H9 (cell line): Measurements from ENCODE around the gene DDIT4. TPM values are rescaled to one million over a fixed set of nuclear protein-coding genes. Genes with fewer than 3 reads are reported as not detected.

Source experiments
- DNase-seq: peaks from one replicate; pipeline ENCODE4 v3.0.0-alpha.2; 2017
- H2AFZ ChIP-seq: one replicate; pipeline ENCODE4 v1.6.1; 2013; ENCODE audit warnings: mild to moderate bottlenecking, low read length, control low read depth, moderate library complexity
- H2AK5ac ChIP-seq: 2 replicates; pipeline ENCODE4 v1.6.1; 2013; ENCODE audit warnings: low read length, control low read depth, mixed read lengths; ENCODE audit not compliant: insufficient read length
- H2BK120ac ChIP-seq: one replicate; pipeline ENCODE4 v1.6.1; 2013; ENCODE audit warnings: low read depth, mild to moderate bottlenecking, low read length, control low read depth, inconsistent platforms; ENCODE audit not compliant: poor library complexity, severe bottlenecking
- H2BK12ac ChIP-seq: 2 replicates; pipeline ENCODE4 v1.6.1; 2013; ENCODE audit warnings: low read length, control low read depth, mixed read lengths, low read depth; ENCODE audit not compliant: insufficient read length
- H2BK15ac ChIP-seq: 2 replicates; pipeline ENCODE4 v1.6.1; 2013; ENCODE audit warnings: low read depth, low read length, control low read depth
- H2BK20ac ChIP-seq: one replicate; pipeline ENCODE4 v1.6.1; 2013; ENCODE audit warnings: low read depth, mild to moderate bottlenecking, low read length, control low read depth, inconsistent platforms; ENCODE audit not compliant: poor library complexity, severe bottlenecking
- H2BK5ac ChIP-seq: 2 replicates; pipeline ENCODE4 v1.6.1; 2013; ENCODE audit warnings: low read length, control low read depth, mixed read lengths; ENCODE audit not compliant: insufficient read length
- H3K14ac ChIP-seq: 2 replicates; pipeline ENCODE4 v1.6.1; 2013; ENCODE audit warnings: low read length, control low read depth; ENCODE audit not compliant: insufficient read depth
- H3K18ac ChIP-seq: 2 replicates; pipeline ENCODE4 v1.6.1; 2013; ENCODE audit warnings: low read depth, mild to moderate bottlenecking, mixed read lengths, low read length, control low read depth; ENCODE audit not compliant: insufficient read length
- H3K23ac ChIP-seq: 2 replicates; pipeline ENCODE4 v1.6.1; 2013; ENCODE audit warnings: low read length, control low read depth, mixed read lengths, low read depth; ENCODE audit not compliant: insufficient read length
- H3K23me2 ChIP-seq: 2 replicates; pipeline ENCODE4 v1.6.1; 2013; ENCODE audit warnings: low read depth, mild to moderate bottlenecking, mixed read lengths, low read length, control low read depth; ENCODE audit not compliant: insufficient read length, poor library complexity, severe bottlenecking
- H3K27ac ChIP-seq: 2 replicates; pipeline ENCODE4 v1.5.1; 2013; ENCODE audit warnings: low read length, control low read depth, mixed read lengths, low read depth; ENCODE audit not compliant: insufficient read length
- H3K27me3 ChIP-seq: 2 replicates; pipeline ENCODE4 v1.6.1; 2013; ENCODE audit warnings: low read length, control low read depth, inconsistent platforms; ENCODE audit not compliant: insufficient read depth
- H3K4ac ChIP-seq: 2 replicates; pipeline ENCODE4 v1.6.1; 2013; ENCODE audit warnings: low read depth, mild to moderate bottlenecking, control low read depth, inconsistent platforms, low read length, moderate library complexity
- H3K4me1 ChIP-seq: 2 replicates; pipeline ENCODE4 v1.6.1; 2013; ENCODE audit warnings: low read length, control low read depth, inconsistent platforms; ENCODE audit not compliant: insufficient read depth
- H3K4me2 ChIP-seq: 2 replicates; pipeline ENCODE4 v1.6.1; 2013; ENCODE audit warnings: low read length, control low read depth, mixed read lengths; ENCODE audit not compliant: insufficient read length, insufficient read depth
- H3K56ac ChIP-seq: 2 replicates; pipeline ENCODE4 v1.6.1; 2013; ENCODE audit warnings: low read depth, mild to moderate bottlenecking, mixed read lengths, low read length, control low read depth; ENCODE audit not compliant: insufficient read length
- H3K79me1 ChIP-seq: 2 replicates; pipeline ENCODE4 v1.6.1; 2013; ENCODE audit warnings: low read depth, mild to moderate bottlenecking, moderate library complexity, low read length, control low read depth, inconsistent platforms; ENCODE audit not compliant: insufficient read depth, poor library complexity, severe bottlenecking
- H3K79me2 ChIP-seq: 2 replicates; pipeline ENCODE4 v1.6.1; 2013; ENCODE audit warnings: low read length, control low read depth, inconsistent platforms; ENCODE audit not compliant: insufficient read depth
- H3K9ac ChIP-seq: 2 replicates; pipeline ENCODE4 v1.6.1; 2013; ENCODE audit warnings: low read length, control low read depth, mixed read lengths; ENCODE audit not compliant: insufficient read length; ENCODE audit errors: extremely low read depth
- H3K9me3 ChIP-seq: one replicate; pipeline ENCODE4 v1.6.1; 2013; ENCODE audit warnings: low read depth, low read length, inconsistent platforms; ENCODE audit not compliant: control insufficient read depth
- H3T11ph ChIP-seq: one replicate; pipeline ENCODE4 v1.6.1; 2013; ENCODE audit warnings: mild to moderate bottlenecking, low read length, control low read depth, inconsistent platforms
- H4K20me1 ChIP-seq: one replicate; pipeline ENCODE4 v1.6.1; 2013; ENCODE audit not compliant: control insufficient read depth, insufficient read length, insufficient read depth
- H4K5ac ChIP-seq: 2 replicates; pipeline ENCODE4 v1.6.1; 2013; ENCODE audit warnings: low read depth, mild to moderate bottlenecking, mixed read lengths, low read length, control low read depth; ENCODE audit not compliant: insufficient read length
- H4K8ac ChIP-seq: replicated peaks from 2 replicates; pipeline ENCODE4 v1.6.1; 2013; ENCODE audit warnings: low read length, control low read depth, mixed read lengths, low read depth; ENCODE audit not compliant: insufficient read length
- H4K91ac ChIP-seq: 2 replicates; pipeline ENCODE4 v1.6.1; 2013; ENCODE audit warnings: low read depth, mild to moderate bottlenecking, moderate library complexity, mixed read lengths, low read length, control low read depth; ENCODE audit not compliant: insufficient read length
- H3K27ac Mint-ChIP-seq, 3 experiments: 2 replicates in 2 of 3; 3 replicates in 1 of 3; pipeline ENCODE4 v1.8.0; 2020 to 2021; ENCODE audit warnings: mixed read lengths in 3 of 3, mild to moderate bottlenecking in 1 of 3, moderate library complexity in 1 of 3
- H3K27me3 Mint-ChIP-seq: 2 replicates; pipeline ENCODE4 v1.8.0; 2021; ENCODE audit warnings: low read depth, mild to moderate bottlenecking, moderate library complexity, mixed read lengths
- H3K36me3 Mint-ChIP-seq, 3 experiments: 2 replicates in 2 of 3; 3 replicates in 1 of 3; pipeline ENCODE4 v1.8.0; 2020 to 2021; ENCODE audit warnings: low read depth in 3 of 3, mixed read lengths in 3 of 3; ENCODE audit not compliant: insufficient read depth in 1 of 3
- H3K4me1 Mint-ChIP-seq, 2 experiments: 2 replicates each; pipeline ENCODE4 v1.8.0; 2020; ENCODE audit warnings: mixed read lengths in 2 of 2
- H3K4me3 Mint-ChIP-seq, 2 experiments: 2 replicates in 1 of 2; 3 replicates in 1 of 2; pipeline ENCODE4 v1.8.0; 2020 to 2021; ENCODE audit warnings: mild to moderate bottlenecking in 2 of 2, mixed read lengths in 2 of 2, moderate library complexity in 1 of 2
- H3K9me3 Mint-ChIP-seq, 2 experiments: 2 replicates in 1 of 2; 3 replicates in 1 of 2; pipeline ENCODE4 v1.8.0; 2020; ENCODE audit warnings: mild to moderate bottlenecking in 2 of 2, mixed read lengths in 2 of 2, moderate library complexity in 1 of 2
- total RNA-seq: library from RNA; stranded (reverse); gene quantifications from 2 replicates; pipeline ENCODE4 v1.2.1, GENCODE V29; 2021
- TF ChIP-seq, protein P1 (sequence below): fragments of 200-600 bp; sonication (generic); conservative IDR thresholded peaks from 3 replicates; pipeline ENCODE4 v1.8.0; 2021; ENCODE audit warnings: antibody characterized with exemption, mild to moderate bottlenecking

DDIT4 gene
- total RNA-seq, 1 experiment from 2014 or later, result 84.0 TPM

DNA sequence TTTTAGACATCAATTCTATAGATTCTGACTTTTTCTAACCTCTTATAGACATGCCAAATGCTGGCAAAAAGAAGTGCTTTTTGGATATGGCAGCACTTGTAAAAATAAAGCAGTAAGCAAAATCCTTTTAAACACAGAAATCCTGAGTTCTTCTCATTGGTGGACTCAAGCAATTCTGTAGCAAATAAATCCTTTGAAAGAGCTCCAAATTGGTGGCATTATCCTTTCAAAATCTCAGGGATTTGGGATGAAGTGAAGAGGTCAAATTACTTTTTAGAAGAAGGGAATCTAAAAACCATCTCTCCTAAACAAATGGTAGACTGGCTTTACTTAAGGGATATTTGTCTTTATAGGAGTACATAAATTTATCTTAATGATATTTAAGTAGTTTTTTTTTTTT lies 40.1 kb upstream of the DDIT4 start:
- H3K36me3 Mint-ChIP-seq, result peaks cover 19 to 47% (median 46%) of the 10 kb centered on the region in 3 experiments
- Histone ChIP-seq H4K8ac (no peak overlapping the region), H3T11ph (no peak overlapping the region), H2BK15ac (no peak overlapping the region), H3K79me2 (no peaks in the 10 kb centered on the region), H2BK5ac (no peak overlapping the region), H2AK5ac (no peak overlapping the region), H4K5ac (no peak overlapping the region), H3K14ac (no peak overlapping the region), H3K9me3 (no peaks in the 10 kb centered on the region), H3K4me2 (no peak overlapping the region), H2BK20ac (no peak overlapping the region), H3K27ac (no peak overlapping the region), H2BK120ac (no peak overlapping the region), H3K4me1 (no peaks in the 10 kb centered on the region; the same call in 1 of the 2 replicates), H3K23me2 (no peaks in the 10 kb centered on the region), H3K23ac (no peak overlapping the region), H3K4ac (no peak overlapping the region), H3K27me3 (no peaks in the 10 kb centered on the region), H2BK12ac (no peak overlapping the region), H3K18ac (no peak overlapping the region), H4K20me1 (no peaks in the 10 kb centered on the region), H3K9ac (no peak overlapping the region), H3K56ac (no peak overlapping the region), H2AFZ (no peak overlapping the region), H3K79me1 (no peaks in the 10 kb centered on the region), H4K91ac (no peak overlapping the region)
- no peak for DNase-seq
- peaks cover 9 to 12% of the 10 kb centered on the region in 2 experiments for H3K4me1 Mint-ChIP-seq
- no peak overlapping the region for H3K27ac Mint-ChIP-seq
- no peak overlapping the region for H3K4me3 Mint-ChIP-seq
- TF ChIP-seq, protein P1, sequence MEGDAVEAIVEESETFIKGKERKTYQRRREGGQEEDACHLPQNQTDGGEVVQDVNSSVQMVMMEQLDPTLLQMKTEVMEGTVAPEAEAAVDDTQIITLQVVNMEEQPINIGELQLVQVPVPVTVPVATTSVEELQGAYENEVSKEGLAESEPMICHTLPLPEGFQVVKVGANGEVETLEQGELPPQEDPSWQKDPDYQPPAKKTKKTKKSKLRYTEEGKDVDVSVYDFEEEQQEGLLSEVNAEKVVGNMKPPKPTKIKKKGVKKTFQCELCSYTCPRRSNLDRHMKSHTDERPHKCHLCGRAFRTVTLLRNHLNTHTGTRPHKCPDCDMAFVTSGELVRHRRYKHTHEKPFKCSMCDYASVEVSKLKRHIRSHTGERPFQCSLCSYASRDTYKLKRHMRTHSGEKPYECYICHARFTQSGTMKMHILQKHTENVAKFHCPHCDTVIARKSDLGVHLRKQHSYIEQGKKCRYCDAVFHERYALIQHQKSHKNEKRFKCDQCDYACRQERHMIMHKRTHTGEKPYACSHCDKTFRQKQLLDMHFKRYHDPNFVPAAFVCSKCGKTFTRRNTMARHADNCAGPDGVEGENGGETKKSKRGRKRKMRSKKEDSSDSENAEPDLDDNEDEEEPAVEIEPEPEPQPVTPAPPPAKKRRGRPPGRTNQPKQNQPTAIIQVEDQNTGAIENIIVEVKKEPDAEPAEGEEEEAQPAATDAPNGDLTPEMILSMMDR, result no peak
- H3K9me3 Mint-ChIP-seq, result no peaks in the 10 kb centered on the region; a peak in 1 of 5 replicates
- no peaks in the 10 kb centered on the region for H3K27me3 Mint-ChIP-seq
